HuH-7 (cell line): ENCODE results near the gene TUBA3D.
"Not testable (repeated sequence)": the region's sequence is repeated elsewhere in the genome, so short reads cannot be mapped to it uniquely, and the experiment has no call there.

Source experiments
- DNase-seq: peaks from one replicate; pipeline ENCODE4 v3.0.0; 2011; ENCODE audit warnings: low spot score

The TUBA3D gene

GRCh38 chr2:131475831-131476230 is at the start of gene TUBA3D:
Gene TUBA3D (plus strand): TSS chr2:131476119. CDS start chr2:131476200, 81 bp downstream.
- no peak for DNase-seq

DNA sequence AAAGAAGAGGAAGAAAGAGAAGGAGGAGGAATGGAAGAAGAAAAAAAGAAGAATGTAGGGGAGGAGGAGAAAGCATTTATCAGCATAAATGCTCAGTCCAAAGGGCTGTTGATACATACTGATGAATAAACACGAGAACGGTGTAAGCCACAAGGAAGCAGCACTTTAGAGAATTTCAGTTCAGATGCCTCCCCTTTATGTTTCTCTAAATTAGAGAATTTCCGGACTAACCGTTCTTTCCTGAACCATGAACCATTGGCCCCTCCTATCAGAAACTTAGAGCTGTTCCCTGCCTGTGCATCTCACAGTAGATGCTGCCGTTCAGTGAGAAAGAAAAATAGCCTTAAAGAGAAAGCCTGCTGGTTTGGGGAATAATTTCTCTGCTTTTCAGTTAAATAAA is 49.2 kb upstream of the TUBA3D start:
- no peak for DNase-seq

DNA sequence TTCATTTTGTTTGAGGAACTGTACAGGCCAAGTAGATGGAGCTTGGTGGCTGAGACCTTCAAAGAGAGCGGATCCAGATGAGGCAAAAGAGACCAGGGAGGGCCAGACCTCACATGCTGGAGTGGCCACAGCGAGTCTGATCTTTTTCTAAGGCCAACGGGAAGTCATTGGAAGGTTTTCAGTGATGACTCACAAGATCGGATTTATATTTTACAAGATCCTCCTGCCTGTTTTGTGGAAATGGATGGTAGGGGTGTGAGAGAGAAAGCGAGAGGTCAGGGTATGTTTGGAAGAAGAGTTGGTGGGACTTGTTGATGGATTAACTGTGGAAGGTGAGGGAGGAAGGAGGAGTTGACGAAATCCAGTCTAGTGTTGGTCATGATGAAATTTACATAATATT is 44.6 kb upstream of the TUBA3D start:
- DNase-seq, result no peak

- DNase-seq, result not testable (repeated sequence)
These were observed 35.0 kb upstream of the TUBA3D start for GRCh38 chr2:131440742-131441468.

- DNase-seq, result not testable (repeated sequence)
These were observed 31.0 kb upstream of the TUBA3D start for GRCh38 chr2:131444736-131445514.

DNA sequence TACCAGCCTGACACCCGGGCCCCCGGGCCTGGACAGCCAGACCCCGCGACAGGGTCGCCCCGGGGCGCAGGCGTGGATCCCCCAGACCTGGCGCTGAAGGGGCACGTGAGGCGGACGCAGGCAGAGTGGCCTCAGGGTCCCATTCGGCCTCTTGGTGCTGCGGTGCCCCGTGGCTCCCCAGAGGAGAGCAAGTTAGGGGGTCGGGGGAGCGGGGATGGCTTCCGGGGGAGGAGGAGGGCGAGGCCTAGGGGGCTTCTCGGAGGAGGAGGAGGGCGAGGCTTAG is 30.5 kb upstream of the TUBA3D start:
- DNase-seq, result not testable (repeated sequence)

DNA sequence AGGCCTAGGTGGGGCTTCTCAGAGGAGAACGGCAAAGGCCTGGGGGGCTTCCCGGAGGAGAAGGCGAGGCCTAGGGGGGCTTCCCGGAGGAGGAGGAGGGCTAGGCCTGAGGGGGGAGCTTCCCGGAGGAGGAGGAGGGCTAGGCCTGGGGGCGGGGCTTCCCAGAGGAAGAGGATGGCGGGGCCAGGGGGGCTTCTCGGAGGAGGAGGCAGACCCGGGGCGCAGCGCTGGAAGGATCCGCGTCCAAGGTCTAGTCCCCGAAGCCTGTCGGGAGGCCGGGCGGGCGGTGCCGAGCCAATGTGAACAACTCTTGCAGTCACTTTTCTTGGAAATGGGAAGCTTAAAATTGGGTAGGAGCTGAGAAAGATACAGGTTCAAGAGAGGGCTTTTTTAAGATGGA is 30.0 kb upstream of the TUBA3D start:
- DNase-seq, result no peak

- DNase-seq, result not testable (repeated sequence)
These were observed 27.9 kb upstream of the TUBA3D start for GRCh38 chr2:131447981-131448380.

DNA sequence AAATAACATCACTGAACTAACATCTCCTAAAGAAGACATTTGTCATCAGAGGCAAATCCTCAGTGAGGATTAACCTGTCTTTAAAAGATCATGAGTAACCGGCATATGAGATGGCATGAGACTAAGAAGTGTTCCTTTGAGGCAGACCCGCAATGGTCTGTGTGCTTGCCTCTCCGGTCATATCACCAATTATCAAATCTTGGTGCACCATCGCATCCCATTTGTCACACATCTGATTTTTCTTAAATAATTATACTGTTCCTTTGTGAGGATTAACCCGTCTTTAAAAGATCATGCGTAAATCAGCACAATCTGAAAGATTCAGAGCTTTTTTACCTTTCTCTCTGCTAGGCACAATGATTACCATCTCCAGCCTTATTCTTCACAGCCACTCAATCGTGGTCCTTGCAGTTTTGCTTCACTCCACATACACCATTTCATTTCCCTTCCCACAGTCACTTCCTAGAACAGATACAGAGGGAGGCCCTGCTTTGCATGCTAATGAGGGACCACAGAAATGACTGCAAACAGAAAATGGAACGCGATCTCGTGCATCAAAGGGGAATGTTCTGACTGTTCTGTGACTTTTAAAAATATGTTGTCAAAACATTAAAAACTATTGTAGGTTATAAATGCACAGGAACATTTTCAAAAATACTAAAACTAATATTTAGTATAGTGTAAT is 24.5 kb upstream of the TUBA3D start:
- DNase-seq, result not testable (repeated sequence)

GRCh38 chr2:131454914-131455313 is 21.0 kb upstream of the TUBA3D start:
- not testable (repeated sequence) for DNase-seq

DNA sequence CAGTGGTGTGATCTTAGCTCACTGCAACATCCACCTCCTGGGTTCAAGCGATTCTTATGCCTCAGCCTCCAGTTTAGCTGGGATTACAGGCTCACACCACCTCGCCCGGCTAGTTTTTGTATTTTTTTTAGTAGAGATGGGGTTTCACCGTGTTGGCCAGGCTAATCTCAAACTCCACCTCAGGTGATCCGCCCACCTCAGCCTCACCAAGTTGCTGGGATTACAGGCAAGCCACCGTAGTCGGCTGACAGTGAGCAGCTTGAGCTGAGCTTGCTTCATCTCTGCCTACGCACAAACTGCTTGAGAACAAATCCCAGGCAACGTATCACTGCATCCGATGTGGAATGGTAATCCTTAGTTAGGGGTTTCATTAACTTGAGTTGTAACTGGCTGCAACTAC is 8.2 kb upstream of the TUBA3D start:
- not testable (repeated sequence) for DNase-seq

- DNase-seq, result not testable (repeated sequence)
These were observed 5.0 kb upstream of the TUBA3D start for GRCh38 chr2:131470944-131471343.

GRCh38 chr2:131471624-131472023 is 4.3 kb upstream of the TUBA3D start:
- not testable (repeated sequence) for DNase-seq

DNA sequence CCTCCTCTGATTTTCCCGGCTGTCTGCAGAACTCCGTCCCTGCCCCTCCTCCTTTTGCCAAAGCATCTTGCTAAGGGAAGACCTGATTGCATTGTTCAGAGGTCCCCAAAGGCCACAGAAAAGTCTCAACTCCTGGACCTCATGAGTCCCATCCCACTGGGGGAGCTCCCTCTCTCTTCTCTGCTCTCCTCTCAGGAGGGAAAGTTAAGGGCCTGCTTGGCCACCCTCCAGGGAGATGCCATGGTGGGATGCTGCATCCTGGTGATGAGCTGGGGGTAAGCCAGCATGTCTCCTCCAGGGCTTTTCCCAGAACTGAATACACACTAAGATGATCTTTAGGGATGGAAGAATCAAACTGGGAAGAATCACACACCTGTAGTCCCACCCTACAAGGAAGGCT is 2.7 kb upstream of the TUBA3D start:
- not testable (repeated sequence) for DNase-seq

DNA sequence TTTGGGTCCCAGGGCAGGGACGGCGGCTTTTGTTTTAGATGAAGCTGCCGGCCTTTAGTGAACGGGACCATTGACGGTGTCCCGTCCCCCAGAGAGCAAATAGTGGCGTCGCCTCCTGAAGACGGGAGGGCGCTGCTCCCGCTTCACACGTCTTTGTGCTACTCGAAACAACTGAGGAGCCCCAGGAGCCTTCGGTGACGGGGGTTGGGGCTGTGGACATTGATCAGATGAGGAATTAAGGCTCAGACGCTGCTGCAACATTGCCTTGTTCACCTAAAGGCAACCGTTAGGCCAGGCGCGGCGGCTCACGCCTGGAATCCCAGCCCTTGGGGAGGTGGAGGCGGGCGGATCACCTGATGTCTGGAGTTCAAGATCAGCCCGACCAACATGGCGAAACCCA is 444 bp downstream of the TUBA3D start:
- not testable (repeated sequence) for DNase-seq

GRCh38 chr2:131477227-131477626 is 1.3 kb downstream of the TUBA3D start:
- not testable (repeated sequence) for DNase-seq

DNA sequence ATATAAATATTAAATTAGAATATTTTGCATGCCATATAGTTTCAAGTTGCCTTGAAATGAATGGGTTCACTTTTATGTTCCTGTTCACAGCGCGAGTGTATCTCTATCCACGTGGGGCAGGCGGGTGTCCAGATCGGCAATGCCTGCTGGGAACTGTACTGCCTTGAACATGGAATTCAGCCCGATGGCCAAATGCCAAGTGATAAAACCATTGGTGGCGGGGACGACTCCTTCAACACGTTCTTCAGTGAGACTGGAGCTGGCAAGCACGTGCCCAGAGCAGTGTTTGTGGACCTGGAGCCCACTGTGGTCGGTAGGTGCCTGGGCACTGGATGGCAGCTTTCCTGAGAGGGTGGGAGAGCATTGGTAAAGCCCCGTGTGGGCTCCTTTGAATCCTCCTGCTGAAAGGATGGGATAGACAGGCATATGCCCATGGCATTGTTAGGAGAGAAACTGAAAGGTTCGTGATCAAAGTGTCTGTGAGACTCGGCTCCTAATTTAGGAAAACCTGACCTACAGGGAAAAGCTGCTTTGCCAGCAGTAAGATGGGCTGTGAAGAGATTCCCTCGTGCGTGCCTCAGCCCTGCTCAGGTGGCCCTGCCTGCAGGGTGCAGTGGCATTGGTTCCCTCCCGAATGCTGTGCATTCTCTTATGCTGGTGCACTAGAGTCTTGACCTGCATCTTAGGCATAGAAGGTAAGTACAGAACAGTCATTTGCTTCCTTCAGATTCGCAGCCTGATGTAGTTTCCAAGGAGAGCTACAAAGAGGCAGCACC is 2.3 kb downstream of the TUBA3D start:
- DNase-seq, result not testable (repeated sequence)

DNA sequence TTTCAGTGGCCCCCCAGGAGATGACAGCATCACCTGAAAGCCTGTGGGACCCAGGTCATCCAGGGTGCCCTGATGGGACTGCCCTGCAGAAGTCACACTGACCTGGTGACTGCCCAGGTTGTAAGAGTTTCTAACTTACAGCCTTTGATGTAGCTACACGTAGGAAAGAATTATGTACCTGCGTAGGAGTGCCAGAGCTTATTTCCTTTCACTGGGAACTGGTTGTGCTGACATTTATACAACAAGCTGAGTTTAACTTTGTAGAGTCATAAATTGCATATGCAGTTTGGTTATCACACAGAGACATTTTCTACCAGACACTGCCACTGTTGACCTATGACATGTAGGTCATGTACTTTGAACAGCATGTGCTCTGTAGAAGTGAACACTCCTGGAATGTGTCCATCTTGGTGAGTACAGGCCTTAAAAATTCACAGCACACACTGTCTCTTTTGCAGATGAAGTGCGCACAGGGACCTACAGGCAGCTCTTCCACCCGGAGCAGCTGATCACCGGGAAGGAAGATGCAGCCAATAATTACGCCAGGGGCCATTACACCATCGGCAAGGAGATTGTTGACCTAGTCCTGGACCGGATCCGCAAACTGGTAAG is 3.0 kb downstream of the TUBA3D start:
- not testable (repeated sequence) for DNase-seq

- DNase-seq, result not testable (repeated sequence)
These were observed 4.4 kb downstream of the TUBA3D start for GRCh38 chr2:131480351-131480750.

DNA sequence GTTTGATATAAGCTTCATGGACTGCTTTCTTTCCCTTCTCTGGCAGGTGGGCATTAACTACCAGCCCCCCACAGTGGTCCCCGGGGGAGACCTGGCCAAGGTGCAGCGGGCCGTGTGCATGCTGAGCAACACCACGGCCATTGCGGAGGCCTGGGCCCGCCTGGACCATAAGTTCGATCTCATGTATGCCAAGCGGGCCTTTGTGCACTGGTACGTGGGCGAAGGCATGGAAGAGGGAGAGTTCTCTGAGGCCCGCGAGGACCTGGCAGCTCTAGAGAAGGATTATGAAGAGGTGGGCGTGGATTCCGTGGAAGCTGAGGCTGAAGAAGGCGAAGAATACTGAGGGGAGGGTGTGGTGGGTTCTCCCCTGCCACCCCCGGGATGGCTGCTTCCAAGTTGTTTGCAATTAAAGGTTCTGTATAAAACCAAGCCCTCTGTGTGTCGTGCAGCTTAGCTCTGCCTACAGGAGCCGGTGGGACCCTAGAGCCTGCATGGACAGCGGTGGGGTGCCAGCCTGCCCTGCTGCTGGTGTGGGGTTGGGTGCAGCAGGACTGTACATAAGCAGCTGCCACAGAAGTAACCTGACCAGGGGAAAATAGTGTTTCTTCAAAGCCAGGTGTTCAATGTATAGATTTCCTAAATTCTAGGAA is 6.7 kb downstream of the TUBA3D start:
- not testable (repeated sequence) for DNase-seq
